Trophoblast cell (in vitro differentiated cells and primary cell): Measurements from ENCODE around the gene RNF144B.

Source experiments
- DNase-seq, 2 donors: peaks; one replicate each; pipeline ENCODE4 v3.0.0-alpha.2; 2016
- H2AFZ ChIP-seq: 2 replicates; pipeline ENCODE4 v1.6.1; 2013; ENCODE audit warnings: low read length, moderate library complexity, mild to moderate bottlenecking; ENCODE audit not compliant: insufficient read depth, poor library complexity
- H2AK5ac ChIP-seq: 2 replicates; pipeline ENCODE4 v1.6.1; 2013; ENCODE audit warnings: mild to moderate bottlenecking, low read length
- H2BK120ac ChIP-seq: 2 replicates; pipeline ENCODE4 v1.6.1; 2013; ENCODE audit warnings: low read length, mild to moderate bottlenecking, moderate library complexity; ENCODE audit not compliant: insufficient read depth, poor library complexity
- H2BK12ac ChIP-seq: 2 replicates; pipeline ENCODE4 v1.6.1; 2013; ENCODE audit warnings: mild to moderate bottlenecking, low read length, moderate library complexity
- H2BK5ac ChIP-seq: 2 replicates; pipeline ENCODE4 v1.6.1; 2013; ENCODE audit warnings: low read length, low read depth, moderate library complexity, mild to moderate bottlenecking; ENCODE audit not compliant: poor library complexity
- H3K14ac ChIP-seq: 2 replicates; pipeline ENCODE4 v1.6.1; 2013; ENCODE audit warnings: mild to moderate bottlenecking, low read length
- H3K18ac ChIP-seq: 2 replicates; pipeline ENCODE4 v1.6.1; 2013; ENCODE audit warnings: mild to moderate bottlenecking, low read length
- H3K23ac ChIP-seq: 2 replicates; pipeline ENCODE4 v1.6.1; 2013; ENCODE audit warnings: low read length
- H3K27ac ChIP-seq: 2 replicates; pipeline ENCODE4 v1.5.1; 2013; ENCODE audit warnings: low read depth, mild to moderate bottlenecking, inconsistent platforms, low read length, moderate library complexity
- H3K27me3 ChIP-seq: 2 replicates; pipeline ENCODE4 v1.6.1; 2013; ENCODE audit warnings: inconsistent platforms, mild to moderate bottlenecking, low read length, moderate library complexity; ENCODE audit not compliant: insufficient read depth
- H3K36me3 ChIP-seq, 2 experiments: 1 replicate in 1 of 2; 2 replicates in 1 of 2; pipeline ENCODE4 v1.6.1; 2013; ENCODE audit warnings: low read length in 2 of 2, mild to moderate bottlenecking in 2 of 2, moderate library complexity in 1 of 2; ENCODE audit not compliant: insufficient read depth in 2 of 2, control insufficient read depth in 1 of 2
- H3K4ac ChIP-seq: 2 replicates; pipeline ENCODE4 v1.6.1; 2013; ENCODE audit warnings: low read depth, mild to moderate bottlenecking, low read length, moderate library complexity
- H3K4me1 ChIP-seq, 2 experiments: 1 replicate in 1 of 2; 2 replicates in 1 of 2; pipeline ENCODE4 v1.6.1; 2013; ENCODE audit warnings: low read length in 2 of 2, mild to moderate bottlenecking in 2 of 2, moderate library complexity in 1 of 2; ENCODE audit not compliant: insufficient read depth in 2 of 2, control insufficient read depth in 1 of 2
- H3K4me2 ChIP-seq: 2 replicates; pipeline ENCODE4 v1.6.1; 2013; ENCODE audit warnings: inconsistent platforms, mild to moderate bottlenecking, low read length, moderate library complexity
- H3K4me3 ChIP-seq: 2 replicates; pipeline ENCODE4 v1.5.1; 2013; ENCODE audit warnings: mild to moderate bottlenecking, low read depth, low read length, inconsistent platforms
- H3K79me1 ChIP-seq: one replicate; pipeline ENCODE4 v1.6.1; 2013; ENCODE audit warnings: low read length
- H3K79me2 ChIP-seq: 2 replicates; pipeline ENCODE4 v1.6.1; 2013; ENCODE audit warnings: low read length, mild to moderate bottlenecking; ENCODE audit not compliant: control insufficient read depth, insufficient read depth, poor library complexity
- H3K9ac ChIP-seq: 2 replicates; pipeline ENCODE4 v1.6.1; 2013; ENCODE audit warnings: mild to moderate bottlenecking, low read length
- H3K9me3 ChIP-seq: 2 replicates; pipeline ENCODE4 v1.6.1; 2013; ENCODE audit warnings: low read depth, mild to moderate bottlenecking, control low read depth, inconsistent platforms, low read length; ENCODE audit not compliant: insufficient read depth
- H4K12ac ChIP-seq: 2 replicates; pipeline ENCODE4 v1.6.1; 2013; ENCODE audit warnings: low read depth, mild to moderate bottlenecking, low read length, moderate library complexity
- H4K8ac ChIP-seq: 2 replicates; pipeline ENCODE4 v1.6.1; 2013; ENCODE audit warnings: low read depth, mild to moderate bottlenecking, low read length, moderate library complexity
- H4K91ac ChIP-seq: one replicate; pipeline ENCODE4 v1.6.1; 2013; ENCODE audit warnings: low read depth, mild to moderate bottlenecking, low read length, moderate library complexity
- WGBS: extraction: QIAGEN DNeasy Blood & Tissue Kit; methylation state at CpG from one replicate; pipeline ENCODE4 v1.1.7; 2013; ENCODE audit warnings: missing lambda C conversion rate; ENCODE audit not compliant: insufficient read length, insufficient coverage; ENCODE audit errors: extremely low coverage; 5-methylcytosine and 5-hydroxymethylcytosine counted together

RNF144B gene

GRCh38 chr6:18391023-18391422, 3.9 kb downstream of the RNF144B start:
- no peak overlapping the region for H3K4me2 ChIP-seq
- H3K79me2 ChIP-seq: no peaks in the 10 kb centered on the region
- H3K18ac ChIP-seq: no peak overlapping the region
- no peak overlapping the region for H2BK5ac ChIP-seq
- H2AFZ ChIP-seq: no peak overlapping the region
- H4K91ac ChIP-seq: no peak overlapping the region
- H3K79me1 ChIP-seq: peaks cover 2% of the 10 kb centered on the region
- no peak overlapping the region for H2BK12ac ChIP-seq
- no peaks in the 10 kb centered on the region for H3K36me3 ChIP-seq
- no peak overlapping the region for H2BK120ac ChIP-seq
- WGBS: no CpG with 5 or more reads among the region's 3 CpGs
- H3K9me3 ChIP-seq: no peaks in the 10 kb centered on the region
- DNase-seq: no peak
- H2AK5ac ChIP-seq: no peak overlapping the region
- no peaks in the 10 kb centered on the region for H3K27me3 ChIP-seq
- H4K8ac ChIP-seq: no peak overlapping the region
- H4K12ac ChIP-seq: no peak overlapping the region
- H3K14ac ChIP-seq: no peak overlapping the region
- peaks cover 0 to 4% of the 10 kb centered on the region in 2 experiments for H3K4me1 ChIP-seq
- H3K27ac ChIP-seq: no peak overlapping the region
- H3K4ac ChIP-seq: no peak overlapping the region
- no peak overlapping the region for H3K4me3 ChIP-seq
- no peak overlapping the region for H3K23ac ChIP-seq
- no peak overlapping the region for H3K9ac ChIP-seq

GRCh38 chr6:18392346-18392877, 5.3 kb downstream of the RNF144B start:
- Histone ChIP-seq H2BK12ac (no peak overlapping the region), H4K8ac (no peak overlapping the region), H3K36me3 (no peaks in the 10 kb centered on the region), H3K4me3 (no peak overlapping the region), H3K23ac (no peak overlapping the region), H3K4me2 (no peak overlapping the region), H2BK120ac (no peak overlapping the region), H2AFZ (no peak overlapping the region), H3K27ac (no peak overlapping the region), H3K4me1 (peaks cover 0 to 2% of the 10 kb centered on the region in 2 experiments), H4K91ac (no peak overlapping the region), H3K18ac (no peak overlapping the region), H3K79me1 (peaks cover under 1% of the 10 kb centered on the region), H3K9me3 (no peaks in the 10 kb centered on the region), H4K12ac (no peak overlapping the region), H3K9ac (no peak overlapping the region), H2AK5ac (no peak overlapping the region), H3K14ac (no peak overlapping the region), H3K79me2 (no peaks in the 10 kb centered on the region), H2BK5ac (no peak overlapping the region), H3K4ac (no peak overlapping the region), H3K27me3 (no peaks in the 10 kb centered on the region)
- no CpG with 5 or more reads among the region's 2 CpGs for WGBS
- no peak for DNase-seq

GRCh38 chr6:18393698-18394097, 6.5 kb downstream of the RNF144B start:
- no peaks in the 10 kb centered on the region for H3K79me2 ChIP-seq
- no peak overlapping the region for H4K12ac ChIP-seq
- H2AFZ ChIP-seq: no peak overlapping the region
- no peak for DNase-seq
- H2BK120ac ChIP-seq: no peak overlapping the region
- WGBS: no CpG with 5 or more reads among the region's 2 CpGs
- no peak overlapping the region for H3K18ac ChIP-seq
- no peak overlapping the region for H3K14ac ChIP-seq
- H3K9ac ChIP-seq: no peak overlapping the region
- H3K36me3 ChIP-seq: no peaks in the 10 kb centered on the region
- no peak overlapping the region for H3K4ac ChIP-seq
- no peaks in the 10 kb centered on the region for H3K9me3 ChIP-seq
- no peaks in the 10 kb centered on the region for H3K79me1 ChIP-seq
- H3K4me2 ChIP-seq: no peak overlapping the region
- H4K91ac ChIP-seq: no peak overlapping the region
- H3K4me1 ChIP-seq: peaks cover 0 to 2% of the 10 kb centered on the region in 2 experiments
- no peak overlapping the region for H4K8ac ChIP-seq
- no peak overlapping the region for H2BK12ac ChIP-seq
- no peaks in the 10 kb centered on the region for H3K27me3 ChIP-seq
- H3K4me3 ChIP-seq: no peak overlapping the region
- no peak overlapping the region for H3K23ac ChIP-seq
- no peak overlapping the region for H3K27ac ChIP-seq
- no peak overlapping the region for H2AK5ac ChIP-seq
- H2BK5ac ChIP-seq: no peak overlapping the region

- Histone ChIP-seq H3K79me1 (no peaks in the 10 kb centered on the region), H3K27ac (no peak overlapping the region), H2AK5ac (no peak overlapping the region), H2AFZ (no peak overlapping the region), H3K79me2 (no peaks in the 10 kb centered on the region), H2BK120ac (no peak overlapping the region), H3K36me3 (no peaks in the 10 kb centered on the region), H3K4me1 (peaks cover 0 to 2% of the 10 kb centered on the region in 2 experiments), H3K9me3 (no peaks in the 10 kb centered on the region), H3K9ac (no peak overlapping the region), H3K4me3 (no peak overlapping the region), H4K91ac (no peak overlapping the region), H3K4ac (no peak overlapping the region), H4K12ac (no peak overlapping the region), H4K8ac (no peak overlapping the region), H3K14ac (no peak overlapping the region), H2BK12ac (no peak overlapping the region), H3K27me3 (no peaks in the 10 kb centered on the region), H3K4me2 (no peak overlapping the region), H2BK5ac (no peak overlapping the region), H3K18ac (no peak overlapping the region), H3K23ac (no peak overlapping the region)
- WGBS: no CpG with 5 or more reads among the region's 2 CpGs
- DNase-seq: no peak
These were observed 8.2 kb downstream of the RNF144B start for GRCh38 chr6:18395177-18395855.
